ENCODE results near the gene FAM186B. TPM values are rescaled to one million over a fixed set of nuclear protein-coding genes. Genes with fewer than 3 reads are reported as not detected.
A peak's percentile ranks its signal among the peaks of the same experiment; 100 is the strongest.

FAM186B gene
- total RNA-seq, 1 donor from 2014 or later: not detected

GRCh38 chr12:49566361-49566760, 39.1 kb downstream of the FAM186B start:
- H3F3A ChIP-seq (ENCODE audit: low read depth): no peaks in the 10 kb centered on the region
- peak overlapping the region; percentile 97 for H3K4me2 ChIP-seq
- H3K36me3 ChIP-seq: no peaks in the 10 kb centered on the region
- Mint-ChIP-seq H3K36me3 (peaks cover 15% of the 10 kb centered on the region), H3K27ac (no peak overlapping the region), H3K27me3 (ENCODE audit: insufficient read depth, low read depth) (peaks cover 10% of the 10 kb centered on the region), H3K4me1 (peaks cover 13% of the 10 kb centered on the region), H3K4me3 (peak overlapping the region; percentile 13), H3K9me3 (no peaks in the 10 kb centered on the region)
- TF ChIP-seq EZH2 (IDR thresholded peaks at IDR 0.05) (no peak), EZH2phosphoT487 (IDR thresholded peaks at IDR 0.05) (no peak), CTCF (IDR thresholded peaks at IDR 0.05) (no peak)
- no peaks in the 10 kb centered on the region for H3K9me3 ChIP-seq (ENCODE audit: low read depth)
- H3K4me3 ChIP-seq: peak overlapping the region; percentile 70
- no peaks in the 10 kb centered on the region for H3K27me3 ChIP-seq
- no peak overlapping the region for H2AFZ ChIP-seq (replicated peaks)
- H4K20me1 ChIP-seq (ENCODE audit: low read depth): no peaks in the 10 kb centered on the region
- DNase-seq (ENCODE audit: low spot score): no peak
- peaks cover 52% of the 10 kb centered on the region for H3K79me2 ChIP-seq (ENCODE audit: low read depth)
- peaks cover 10% of the 10 kb centered on the region for H3K4me1 ChIP-seq
- no peak overlapping the region for H3K27ac ChIP-seq
- peak overlapping the region; percentile 88 for H3K9ac ChIP-seq

GRCh38 chr12:49565406-49566265, 39.8 kb downstream of the FAM186B start:
- TF ChIP-seq CTCF (IDR thresholded peaks at IDR 0.05): no peak
- TF ChIP-seq EZH2 (IDR thresholded peaks at IDR 0.05): no peak
- no peak for TF ChIP-seq EZH2phosphoT487 (IDR thresholded peaks at IDR 0.05)
- H3K4me1 ChIP-seq: peaks cover 10% of the 10 kb centered on the region
- H3K27me3 ChIP-seq: no peaks in the 10 kb centered on the region
- H3F3A ChIP-seq (ENCODE audit: low read depth): no peaks in the 10 kb centered on the region
- H3K9me3 ChIP-seq (ENCODE audit: low read depth): no peaks in the 10 kb centered on the region
- H3K27me3 Mint-ChIP-seq (ENCODE audit: insufficient read depth, low read depth): peaks cover 10% of the 10 kb centered on the region
- H3K36me3 ChIP-seq: no peaks in the 10 kb centered on the region
- H3K9ac ChIP-seq: no peak overlapping the region
- no peak overlapping the region for H3K27ac ChIP-seq
- no peaks in the 10 kb centered on the region for H4K20me1 ChIP-seq (ENCODE audit: low read depth)
- no peak overlapping the region for H3K27ac Mint-ChIP-seq
- H3K4me2 ChIP-seq: no peak overlapping the region
- peaks cover 48% of the 10 kb centered on the region for H3K79me2 ChIP-seq (ENCODE audit: low read depth)
- H3K4me3 ChIP-seq: no peak overlapping the region
- DNase-seq (ENCODE audit: low spot score): no peak
- peak overlapping the region; percentile 18 for H3K4me3 Mint-ChIP-seq
- H3K36me3 Mint-ChIP-seq: peaks cover 16% of the 10 kb centered on the region
- H2AFZ ChIP-seq (replicated peaks): no peak overlapping the region
- peaks cover 13% of the 10 kb centered on the region for H3K4me1 Mint-ChIP-seq
- H3K9me3 Mint-ChIP-seq: no peaks in the 10 kb centered on the region

GRCh38 chr12:49564686-49565405, 40.6 kb downstream of the FAM186B start:
- Mint-ChIP-seq H3K36me3 (peaks cover 15% of the 10 kb centered on the region), H3K27me3 (ENCODE audit: insufficient read depth, low read depth) (peaks cover 10% of the 10 kb centered on the region), H3K4me1 (peaks cover 13% of the 10 kb centered on the region), H3K27ac (no peak overlapping the region), H3K9me3 (no peaks in the 10 kb centered on the region), H3K4me3 (peak overlapping the region; percentile 18)
- Histone ChIP-seq H3K79me2 (ENCODE audit: low read depth) (peaks cover 40% of the 10 kb centered on the region), H3K9me3 (ENCODE audit: low read depth) (no peaks in the 10 kb centered on the region), H2AFZ (replicated peaks) (no peak overlapping the region), H3K27me3 (no peaks in the 10 kb centered on the region), H3K4me2 (no peak overlapping the region), H3K36me3 (no peaks in the 10 kb centered on the region), H4K20me1 (ENCODE audit: low read depth) (no peaks in the 10 kb centered on the region), H3K27ac (no peak overlapping the region), H3K4me1 (peaks cover 10% of the 10 kb centered on the region), H3K9ac (no peak overlapping the region), H3F3A (ENCODE audit: low read depth) (no peaks in the 10 kb centered on the region), H3K4me3 (no peak overlapping the region)
- no peak for DNase-seq (ENCODE audit: low spot score)
- TF ChIP-seq EZH2 (IDR thresholded peaks at IDR 0.05) (no peak), EZH2phosphoT487 (IDR thresholded peaks at IDR 0.05) (no peak), CTCF (IDR thresholded peaks at IDR 0.05) (no peak)
